Activated T-cell treated with anti-CD3 and anti-CD28 coated beads for 1 hour (primary cell): Measurements from ENCODE around the gene ANXA9.
A peak's percentile ranks its signal among the peaks of the same experiment; 100 is the strongest.

Source experiments
- DNase-seq: peaks from one replicate; pipeline ENCODE4 v3.0.0-alpha.2; 2020; ENCODE audit warnings: low read depth

ANXA9 gene, protein sequence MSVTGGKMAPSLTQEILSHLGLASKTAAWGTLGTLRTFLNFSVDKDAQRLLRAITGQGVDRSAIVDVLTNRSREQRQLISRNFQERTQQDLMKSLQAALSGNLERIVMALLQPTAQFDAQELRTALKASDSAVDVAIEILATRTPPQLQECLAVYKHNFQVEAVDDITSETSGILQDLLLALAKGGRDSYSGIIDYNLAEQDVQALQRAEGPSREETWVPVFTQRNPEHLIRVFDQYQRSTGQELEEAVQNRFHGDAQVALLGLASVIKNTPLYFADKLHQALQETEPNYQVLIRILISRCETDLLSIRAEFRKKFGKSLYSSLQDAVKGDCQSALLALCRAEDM

DNA sequence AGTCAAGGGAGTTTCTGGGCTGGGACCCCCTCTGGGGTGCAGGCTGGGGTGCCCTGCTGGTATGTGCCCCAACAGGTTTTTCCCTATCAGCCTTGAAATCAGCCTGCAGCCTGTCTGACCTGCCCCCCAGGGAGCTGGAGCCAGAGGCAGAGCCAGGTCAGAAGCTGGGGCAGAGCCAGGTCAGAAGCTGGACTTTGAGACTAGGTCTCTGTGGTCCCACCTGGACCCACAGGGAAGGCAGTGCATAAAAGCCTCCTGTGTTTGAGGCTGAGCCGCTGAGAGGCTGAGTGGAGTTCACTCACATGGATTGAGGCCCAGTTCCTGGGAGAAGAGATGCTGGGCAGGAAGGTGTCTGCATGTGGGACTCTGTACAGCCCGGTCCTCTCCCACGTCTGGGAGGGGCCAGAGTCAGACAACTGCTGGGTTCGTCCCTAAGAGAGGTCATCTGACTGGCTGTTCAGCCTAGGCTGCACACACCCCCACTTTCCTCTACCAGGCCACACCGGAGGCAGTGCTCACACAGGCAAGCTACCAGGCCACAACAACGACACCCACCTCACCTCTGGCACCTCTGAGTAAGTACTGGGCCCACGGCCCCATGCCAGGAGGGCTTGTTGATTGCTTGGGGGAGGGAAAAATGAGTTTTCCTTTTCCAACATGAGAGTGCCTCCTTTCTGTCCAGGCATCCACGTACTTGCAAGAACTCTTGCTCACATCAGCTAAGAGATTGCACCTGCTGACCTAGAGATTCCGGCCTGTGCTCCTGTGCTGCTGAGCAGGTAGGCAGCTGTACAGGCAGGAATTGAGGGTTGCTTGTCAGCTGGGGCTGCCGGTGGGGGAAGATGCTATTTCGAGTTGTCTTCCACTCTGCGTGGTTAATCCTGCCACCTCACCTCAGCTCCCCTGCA, at the start of gene ANXA9:
Gene ANXA9 (plus strand): TSS at position 488 of the 908 bp plus-strand sequence. CDS start 814 bp downstream, outside the sequence.
- DNase-seq = no peak

DNA sequence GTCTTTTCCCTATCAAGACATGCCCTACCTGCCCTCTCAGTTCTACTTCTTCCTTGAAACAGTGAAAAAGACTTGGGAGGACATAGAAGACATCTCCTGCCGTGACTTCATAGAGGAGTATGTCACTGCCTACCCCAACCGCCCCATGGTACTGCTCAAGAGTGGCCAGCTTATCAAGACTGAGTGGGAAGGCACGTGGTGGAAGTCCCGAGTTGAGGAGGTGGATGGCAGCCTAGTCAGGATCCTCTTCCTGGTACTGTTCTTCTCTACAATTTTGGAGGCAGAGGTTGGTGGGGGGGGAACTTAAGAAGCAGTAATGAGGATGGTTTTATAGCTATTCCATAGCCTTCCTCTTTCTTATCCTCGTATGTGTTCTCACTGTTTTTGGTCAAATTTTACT, 37.2 kb upstream of the ANXA9 start:
- no peak for DNase-seq

DNA sequence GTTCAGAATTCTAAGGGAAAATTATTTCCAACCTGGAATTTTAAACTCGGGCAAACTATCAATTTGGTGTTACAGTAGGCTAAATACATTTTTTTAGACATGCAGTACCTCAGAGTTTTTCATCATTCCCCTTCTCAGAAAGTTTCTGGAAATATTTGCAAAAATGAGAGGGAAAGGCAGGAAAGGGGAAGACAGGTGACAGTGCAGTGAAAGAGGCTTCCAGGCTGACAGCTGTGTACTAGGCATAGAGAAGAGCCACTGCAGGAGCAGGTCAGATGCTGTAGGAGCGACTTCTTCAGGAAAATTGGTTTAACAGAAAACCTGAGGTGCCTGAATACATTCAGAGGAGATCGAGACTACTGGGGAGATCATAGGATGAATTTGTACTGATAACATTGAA, 27.4 kb upstream of the ANXA9 start:
- no peak for DNase-seq

DNA sequence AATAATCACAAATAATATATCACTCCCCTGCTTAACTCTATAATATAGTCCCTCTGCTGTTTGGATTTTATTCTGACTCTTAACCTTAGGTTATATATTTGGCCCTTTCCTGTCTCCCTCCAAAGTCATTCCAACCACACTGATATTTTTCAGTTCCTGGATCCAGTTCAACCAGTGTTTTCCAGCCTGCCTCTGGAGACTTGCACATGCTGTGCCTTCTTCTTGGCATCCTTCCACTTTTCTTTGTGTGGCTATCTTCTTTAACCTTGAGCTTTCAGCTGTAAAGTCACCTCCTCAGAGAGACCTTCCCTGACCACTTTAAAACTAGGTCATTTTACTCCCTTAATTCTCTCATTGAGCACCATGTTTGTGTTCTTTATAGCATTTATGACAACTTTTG, 26.8 kb upstream of the ANXA9 start:
- no peak for DNase-seq

DNA sequence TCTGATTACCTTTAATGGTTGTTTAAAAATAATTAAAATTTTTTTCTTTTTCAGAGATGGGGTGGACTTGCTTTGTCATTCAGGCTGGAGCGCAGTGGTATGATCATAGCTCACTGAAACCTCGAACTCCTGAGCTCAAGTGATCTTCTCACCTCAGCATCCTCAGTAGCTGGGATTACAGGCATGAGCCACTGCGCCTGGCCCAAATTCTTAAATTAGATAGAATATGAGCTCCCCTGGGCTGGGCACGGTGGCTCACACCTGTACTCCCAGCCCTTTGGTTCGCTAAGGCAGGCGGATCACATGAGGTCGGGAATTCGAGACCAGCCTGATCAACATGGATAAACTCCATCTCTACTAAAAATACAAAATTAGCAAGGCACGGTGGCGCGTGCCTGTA, 24.4 kb upstream of the ANXA9 start:
- no peak for DNase-seq

DNA sequence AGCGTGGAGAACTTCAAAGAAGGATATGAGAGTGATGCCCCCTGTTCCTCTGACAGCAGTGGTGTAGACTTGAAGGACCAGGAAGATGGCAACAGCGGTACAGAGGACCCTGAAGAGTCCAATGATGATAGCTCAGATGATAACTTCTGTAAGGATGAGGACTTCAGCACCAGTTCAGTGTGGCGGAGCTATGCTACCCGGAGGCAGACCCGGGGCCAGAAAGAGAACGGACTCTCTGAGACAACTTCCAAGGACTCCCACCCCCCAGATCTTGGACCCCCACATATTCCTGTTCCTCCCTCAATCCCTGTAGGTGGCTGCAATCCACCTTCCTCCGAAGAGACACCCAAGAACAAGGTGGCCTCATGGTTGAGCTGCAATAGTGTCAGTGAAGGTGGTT, 21.4 kb upstream of the ANXA9 start:
- DNase-seq = no peak

DNA sequence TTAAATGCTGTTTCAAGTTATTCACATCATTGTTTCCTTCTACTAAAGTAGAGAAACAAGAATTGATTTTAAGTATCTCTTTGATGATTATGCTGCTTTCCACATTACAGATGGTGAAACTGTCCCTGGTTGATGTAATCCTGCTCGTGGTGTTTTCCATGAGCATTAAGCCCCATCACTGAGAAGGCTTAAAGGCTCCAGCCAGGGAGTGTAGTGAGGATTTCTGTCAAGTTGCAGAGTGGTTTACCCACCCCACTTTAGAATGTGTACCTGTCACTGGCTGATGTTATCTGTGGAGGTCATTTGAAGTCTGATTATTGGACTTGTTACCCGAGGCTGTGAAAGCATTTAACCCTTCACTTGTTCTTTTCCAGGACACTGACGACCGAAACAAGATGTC, 20.3 kb upstream of the ANXA9 start:
- no peak for DNase-seq

DNA sequence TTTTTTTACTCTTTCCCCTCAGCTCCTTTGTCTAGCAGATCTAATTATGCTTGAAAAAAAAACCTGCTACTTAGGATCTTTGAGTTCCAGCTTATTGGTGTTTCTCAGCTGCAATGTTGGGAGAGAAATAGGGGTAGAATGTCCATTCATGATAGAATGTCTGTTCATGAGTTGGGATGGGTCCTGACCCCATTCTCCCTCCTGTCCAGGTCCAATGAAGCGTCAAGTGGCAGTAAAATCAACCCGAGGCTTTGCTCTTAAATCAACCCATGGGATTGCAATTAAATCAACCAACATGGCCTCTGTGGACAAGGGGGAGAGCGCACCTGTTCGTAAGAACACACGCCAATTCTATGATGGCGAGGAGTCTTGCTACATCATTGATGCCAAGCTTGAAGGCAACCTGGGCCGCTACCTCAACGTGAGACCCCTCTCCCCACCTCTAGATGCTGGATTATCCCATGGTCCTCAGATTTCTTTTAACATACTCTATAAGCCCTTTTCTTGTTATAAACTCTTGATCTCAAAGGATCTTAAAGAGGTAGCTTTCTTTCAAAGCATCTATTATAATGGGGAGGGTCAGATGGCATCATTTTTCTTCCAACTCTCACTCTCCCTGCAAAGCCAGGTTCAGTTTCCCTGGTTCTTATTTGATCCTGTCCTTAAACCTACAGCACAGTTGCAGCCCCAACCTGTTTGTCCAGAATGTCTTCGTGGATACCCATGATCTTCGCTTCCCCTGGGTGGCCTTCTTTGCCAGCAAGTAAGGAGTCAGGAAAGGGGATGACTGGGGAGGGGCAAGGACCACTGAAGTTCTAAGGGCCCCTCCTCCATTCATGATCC, 18.6 kb upstream of the ANXA9 start:
- no peak for DNase-seq

DNA sequence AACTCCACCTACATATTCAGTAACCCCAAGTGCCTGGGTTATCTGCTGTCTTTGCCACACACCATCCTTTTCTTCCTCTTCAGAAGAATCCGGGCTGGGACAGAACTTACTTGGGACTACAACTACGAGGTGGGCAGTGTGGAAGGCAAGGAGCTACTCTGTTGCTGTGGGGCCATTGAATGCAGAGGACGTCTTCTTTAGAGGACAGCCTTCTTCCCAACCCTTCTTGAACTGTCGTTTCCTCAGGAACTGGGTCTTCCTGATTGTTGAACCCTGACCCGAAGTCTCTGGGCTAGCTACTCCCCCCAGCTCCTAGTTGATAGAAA, 18.0 kb upstream of the ANXA9 start:
- no peak for DNase-seq

DNA sequence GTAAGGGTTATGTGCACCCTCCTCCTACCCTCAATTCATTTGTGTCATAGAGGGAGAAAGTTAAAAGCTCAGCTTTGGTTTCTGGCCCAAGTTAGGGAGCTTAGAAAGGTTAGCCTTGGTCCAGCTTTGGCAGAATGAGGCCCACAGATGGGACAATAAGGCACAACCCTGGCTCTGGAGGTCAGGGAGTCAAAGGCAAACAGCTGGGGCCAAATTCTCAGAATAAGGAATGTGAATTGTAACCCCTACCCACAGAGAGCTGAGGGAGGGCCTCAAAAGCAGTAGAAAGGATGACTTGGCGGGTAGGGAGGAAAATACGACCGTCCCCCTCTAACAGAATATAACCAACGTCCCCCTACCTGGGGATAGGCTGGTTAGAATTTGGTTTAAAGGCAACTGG, 16.5 kb upstream of the ANXA9 start:
- no peak for DNase-seq

DNA sequence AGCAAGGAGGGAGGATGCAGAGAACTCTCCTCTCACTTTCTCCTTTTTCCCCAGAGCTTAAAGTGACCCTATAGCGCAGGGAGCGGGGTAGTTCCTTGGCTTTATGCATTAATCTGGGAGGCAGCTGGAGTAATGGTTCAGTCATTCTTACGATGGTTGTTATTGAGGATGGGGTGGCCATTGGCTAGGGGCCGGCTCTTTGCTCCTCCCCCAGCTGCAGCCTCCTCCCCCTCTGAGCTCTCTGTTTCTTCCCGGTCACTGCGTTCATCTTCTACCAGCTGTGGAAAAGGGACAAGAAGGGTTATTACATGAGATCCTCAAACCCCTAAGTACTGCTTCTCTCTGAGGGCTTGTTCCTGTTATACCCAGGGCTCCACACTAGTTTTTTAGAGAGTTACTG, 16.1 kb upstream of the ANXA9 start:
- DNase-seq = no peak

DNA sequence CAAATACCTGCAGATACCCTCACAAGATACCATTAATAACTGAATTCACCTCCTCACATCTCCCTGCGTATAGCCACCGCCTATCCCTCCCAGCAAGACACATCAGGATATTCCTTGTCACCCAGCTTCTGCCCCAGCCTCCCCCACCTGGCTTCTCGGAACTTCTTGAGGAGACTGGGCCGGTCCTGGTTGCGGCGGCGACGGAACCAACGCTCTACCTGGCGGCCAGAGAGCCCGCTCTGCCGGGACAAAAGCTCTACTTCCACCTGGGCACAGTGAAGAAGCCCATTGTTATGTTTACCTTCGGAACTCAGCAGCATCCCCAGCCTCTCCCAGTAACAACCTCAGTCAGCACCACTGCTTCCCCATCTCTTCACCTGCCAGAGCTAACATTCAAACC, 14.2 kb upstream of the ANXA9 start:
- DNase-seq = no peak

DNA sequence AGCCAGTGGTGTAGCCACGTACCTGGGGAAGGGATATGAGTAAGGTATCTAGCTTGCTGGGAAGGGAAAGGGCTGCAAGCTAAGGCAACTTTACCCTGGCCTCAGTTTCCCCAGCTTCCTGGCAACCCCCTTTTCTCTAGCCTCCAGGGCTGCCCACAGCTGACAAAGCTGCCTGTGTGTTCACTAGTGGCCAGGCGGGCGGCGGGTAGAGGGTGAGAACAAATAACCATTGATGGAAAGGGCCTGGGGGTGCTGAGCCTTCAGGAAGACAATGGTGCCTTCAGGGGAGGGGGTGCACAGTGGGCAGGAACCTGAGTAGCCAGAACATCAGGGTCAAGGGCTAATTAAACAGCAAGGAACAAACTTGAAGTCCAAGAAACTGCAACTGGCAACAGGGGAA, 13.6 kb upstream of the ANXA9 start:
- DNase-seq = no peak

DNA sequence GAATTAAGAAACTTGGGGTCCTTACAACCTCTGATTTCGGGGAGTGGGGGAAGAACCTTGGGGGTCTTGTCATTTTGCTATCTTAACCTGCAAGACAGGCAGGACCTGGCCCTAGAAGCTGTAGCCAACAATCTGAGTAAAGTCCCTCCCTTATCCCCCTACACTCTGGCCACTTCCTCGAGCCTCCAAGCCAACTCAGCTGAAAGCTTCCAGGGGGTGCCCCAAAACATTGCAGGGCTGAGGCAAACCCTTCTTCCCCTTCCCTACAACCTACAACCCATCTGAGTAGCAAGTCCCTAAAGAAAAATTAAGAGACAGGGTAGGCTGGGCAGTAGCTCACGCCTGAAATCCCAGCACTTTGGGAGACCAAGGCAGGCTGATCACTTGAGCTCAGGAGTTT, 12.5 kb upstream of the ANXA9 start:
- no peak for DNase-seq

DNA sequence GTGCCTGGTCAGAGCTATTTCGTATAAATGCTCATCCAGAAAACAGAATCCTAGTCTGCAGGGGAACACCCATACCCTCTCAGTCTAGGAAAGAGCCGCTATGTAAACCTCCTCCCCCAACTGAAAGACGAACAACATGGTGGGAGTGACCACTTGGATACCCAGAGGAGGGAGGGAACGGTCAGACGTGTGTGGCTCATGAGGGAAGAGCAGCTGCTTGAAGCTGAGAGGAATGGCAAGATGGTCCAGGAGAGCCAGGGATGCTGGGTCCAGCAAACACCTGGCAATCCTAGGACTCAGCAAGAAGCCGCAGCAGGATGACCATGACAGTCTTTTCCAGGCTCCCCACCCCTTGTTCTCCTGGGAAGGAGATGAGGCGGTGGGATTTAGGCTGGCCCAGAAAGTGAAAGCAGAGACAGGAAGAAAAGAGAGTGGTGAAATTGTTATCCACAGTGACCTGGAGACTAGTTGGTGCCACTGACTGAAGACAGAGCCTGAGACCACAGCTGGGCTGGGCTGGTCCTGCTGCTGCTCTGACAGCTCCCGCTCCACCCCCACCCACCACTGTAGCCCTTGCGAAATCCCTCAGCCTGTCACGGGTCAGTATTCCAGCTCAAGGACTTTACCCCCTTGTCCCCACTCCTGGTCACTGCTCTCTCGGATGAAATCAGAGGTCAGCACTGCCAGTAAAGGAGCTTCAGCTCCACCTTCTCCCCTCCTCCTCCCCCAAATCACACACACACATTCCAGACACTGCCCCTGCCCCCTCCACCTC, 11.1 kb upstream of the ANXA9 start:
- DNase-seq = no peak

DNA sequence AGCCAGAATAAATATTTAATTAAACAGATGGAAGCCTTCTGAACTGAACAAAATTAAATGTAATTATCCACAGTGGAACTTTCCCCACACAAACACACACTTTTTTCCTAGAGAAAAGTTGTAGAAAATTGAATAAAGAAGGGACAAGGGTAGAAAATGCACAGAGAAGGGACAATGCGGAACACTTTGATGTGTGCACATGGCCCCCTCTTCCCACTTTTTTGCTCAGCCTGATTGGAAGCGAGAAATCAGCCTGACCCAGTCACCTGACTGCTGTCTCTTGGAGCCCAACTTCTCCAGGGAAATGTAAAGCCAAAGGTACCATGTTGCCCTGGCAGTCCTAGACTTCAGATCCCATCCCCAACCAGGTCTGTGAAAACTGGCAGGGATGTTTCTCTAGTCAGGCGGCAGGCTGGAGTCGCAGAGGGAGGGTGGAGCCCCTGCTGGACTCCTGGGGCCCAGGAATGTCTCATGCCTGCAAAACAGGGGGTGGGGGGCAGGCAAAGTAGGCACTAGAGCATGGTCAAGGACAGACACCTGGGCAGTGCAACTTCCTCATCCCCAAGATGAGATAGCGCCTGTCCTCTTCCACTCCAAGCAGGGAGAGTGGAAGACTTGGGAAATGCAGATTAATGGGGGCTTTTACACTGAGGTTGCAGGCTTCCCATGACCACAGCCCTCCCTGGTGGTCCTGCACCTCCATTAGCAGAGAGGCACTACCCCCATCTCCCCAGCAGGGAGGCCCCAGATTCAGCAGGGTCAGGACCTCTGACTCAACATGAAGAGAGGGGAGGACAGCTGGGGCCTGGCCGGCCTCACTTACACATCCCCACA, 10.3 kb upstream of the ANXA9 start:
- DNase-seq = no peak

DNA sequence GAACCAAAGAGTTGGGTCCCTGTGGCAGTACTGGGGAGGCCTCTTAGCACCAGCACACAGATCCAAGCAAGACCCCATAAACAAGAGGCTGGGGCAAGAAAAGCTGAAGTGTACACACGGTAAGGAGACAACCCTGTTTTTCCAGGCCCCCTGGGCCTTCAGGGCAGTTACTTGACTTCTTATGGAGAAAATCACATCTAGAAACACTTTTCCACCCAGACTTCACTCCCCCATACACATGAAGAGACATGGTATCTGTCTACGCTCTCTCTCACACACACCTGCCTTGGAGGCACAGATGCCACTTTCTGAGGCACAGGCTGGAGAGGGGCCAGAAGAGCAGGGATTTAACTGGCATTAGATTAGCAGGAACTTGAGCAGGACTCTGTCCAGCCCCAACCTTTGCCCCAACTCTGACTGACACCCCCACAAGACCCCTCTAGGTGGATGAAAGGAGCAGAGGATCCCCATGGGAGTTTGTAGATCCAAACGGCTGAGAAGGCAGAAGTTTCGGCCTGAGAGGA, 9.6 kb upstream of the ANXA9 start:
- DNase-seq = no peak

DNA sequence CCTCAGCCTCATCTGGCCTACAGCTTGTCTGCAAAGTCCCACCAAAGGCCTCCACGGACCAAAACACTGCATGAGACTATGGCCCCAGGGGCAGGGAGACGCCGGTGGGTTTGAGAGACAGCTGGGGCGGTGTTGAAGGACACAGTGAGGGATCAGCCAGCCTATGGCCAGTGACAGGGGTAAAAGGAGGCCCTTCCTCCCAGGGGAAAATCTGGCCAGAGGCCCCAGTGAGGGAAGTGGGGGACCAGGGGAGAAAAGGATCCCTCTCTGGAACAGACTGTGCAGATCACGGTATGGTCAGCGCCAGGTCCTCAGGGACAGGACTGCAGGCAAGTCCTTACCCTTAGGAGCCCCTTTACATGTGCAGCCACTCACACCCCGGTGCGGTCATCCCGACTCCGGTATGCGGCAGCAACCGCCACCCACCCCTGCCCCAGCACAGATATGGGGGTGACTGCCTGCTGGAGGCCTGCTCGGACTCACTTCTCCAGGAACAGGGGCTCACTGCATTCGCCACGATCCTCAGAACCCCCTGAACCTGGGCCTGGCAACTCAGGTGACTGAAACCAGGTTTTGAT, 8.7 kb upstream of the ANXA9 start:
- DNase-seq = no peak

DNA sequence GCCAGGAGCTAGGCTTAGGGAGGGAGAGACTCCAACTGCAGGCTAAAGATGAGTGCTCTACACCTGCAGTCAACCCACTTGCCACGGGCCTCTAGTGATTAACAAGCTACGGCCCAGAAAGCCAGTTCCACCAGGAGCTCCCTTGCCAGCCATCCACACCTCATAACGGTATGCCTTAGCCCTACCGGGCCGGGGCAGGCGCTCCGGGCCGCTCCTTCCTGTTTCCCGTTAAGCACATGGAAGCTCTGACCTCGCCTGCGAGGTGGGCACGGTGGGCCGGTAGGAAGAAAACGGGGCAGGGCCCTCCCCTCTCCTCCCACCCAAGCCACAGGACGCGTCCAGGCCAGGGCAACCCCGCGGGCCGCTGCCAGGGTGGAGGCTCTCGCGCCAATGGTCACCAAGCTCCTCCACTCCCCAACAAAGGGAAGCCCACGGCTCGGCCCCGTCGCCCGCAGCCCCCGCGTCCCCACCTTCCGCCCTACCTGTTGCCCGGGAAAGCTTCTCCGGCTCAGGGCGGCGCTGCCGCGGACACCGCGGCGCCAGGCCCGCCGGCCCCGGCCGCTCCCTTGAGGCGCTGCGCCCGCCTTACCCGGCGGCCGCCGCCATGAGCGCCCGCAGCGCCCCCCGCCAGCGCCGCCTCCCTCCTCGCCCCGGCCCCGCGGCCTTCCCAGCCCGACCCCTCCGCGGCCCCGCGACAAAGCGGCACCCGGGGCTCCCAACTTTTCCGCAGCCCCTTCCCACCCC, 8.1 kb upstream of the ANXA9 start:
- peak; percentile 14 for DNase-seq
